ENCODE measurements around the gene FLNB.

Gene FLNB

DNA sequence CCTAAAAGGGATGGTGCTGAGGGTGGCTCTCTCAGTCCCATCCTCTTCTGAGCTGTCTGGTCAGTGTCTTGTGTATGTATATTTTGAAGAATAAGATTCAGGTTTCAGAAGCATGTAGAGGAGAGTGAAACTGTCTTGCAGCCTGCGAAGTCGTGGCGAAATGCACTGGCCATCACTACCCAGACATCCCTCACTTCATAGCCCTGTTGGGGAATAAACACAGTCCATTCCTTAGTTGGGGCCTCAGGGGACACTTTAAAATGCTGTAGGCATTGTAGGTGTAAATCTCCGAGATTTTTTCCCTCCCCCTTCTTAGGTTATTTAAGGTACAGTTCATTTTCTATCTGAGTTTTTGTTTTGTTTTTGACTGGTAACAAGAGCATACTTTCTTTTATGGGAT is 108.8 kb downstream of the FLNB start:
- H3K27ac ChIP-seq: peak overlapping the region; percentile 92
- TF ChIP-seq ZFX (IDR thresholded peaks at IDR 0.05): no peak
- TF ChIP-seq, protein P1, sequence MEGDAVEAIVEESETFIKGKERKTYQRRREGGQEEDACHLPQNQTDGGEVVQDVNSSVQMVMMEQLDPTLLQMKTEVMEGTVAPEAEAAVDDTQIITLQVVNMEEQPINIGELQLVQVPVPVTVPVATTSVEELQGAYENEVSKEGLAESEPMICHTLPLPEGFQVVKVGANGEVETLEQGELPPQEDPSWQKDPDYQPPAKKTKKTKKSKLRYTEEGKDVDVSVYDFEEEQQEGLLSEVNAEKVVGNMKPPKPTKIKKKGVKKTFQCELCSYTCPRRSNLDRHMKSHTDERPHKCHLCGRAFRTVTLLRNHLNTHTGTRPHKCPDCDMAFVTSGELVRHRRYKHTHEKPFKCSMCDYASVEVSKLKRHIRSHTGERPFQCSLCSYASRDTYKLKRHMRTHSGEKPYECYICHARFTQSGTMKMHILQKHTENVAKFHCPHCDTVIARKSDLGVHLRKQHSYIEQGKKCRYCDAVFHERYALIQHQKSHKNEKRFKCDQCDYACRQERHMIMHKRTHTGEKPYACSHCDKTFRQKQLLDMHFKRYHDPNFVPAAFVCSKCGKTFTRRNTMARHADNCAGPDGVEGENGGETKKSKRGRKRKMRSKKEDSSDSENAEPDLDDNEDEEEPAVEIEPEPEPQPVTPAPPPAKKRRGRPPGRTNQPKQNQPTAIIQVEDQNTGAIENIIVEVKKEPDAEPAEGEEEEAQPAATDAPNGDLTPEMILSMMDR (conservative IDR thresholded peaks at IDR 0.05): no peak

DNA sequence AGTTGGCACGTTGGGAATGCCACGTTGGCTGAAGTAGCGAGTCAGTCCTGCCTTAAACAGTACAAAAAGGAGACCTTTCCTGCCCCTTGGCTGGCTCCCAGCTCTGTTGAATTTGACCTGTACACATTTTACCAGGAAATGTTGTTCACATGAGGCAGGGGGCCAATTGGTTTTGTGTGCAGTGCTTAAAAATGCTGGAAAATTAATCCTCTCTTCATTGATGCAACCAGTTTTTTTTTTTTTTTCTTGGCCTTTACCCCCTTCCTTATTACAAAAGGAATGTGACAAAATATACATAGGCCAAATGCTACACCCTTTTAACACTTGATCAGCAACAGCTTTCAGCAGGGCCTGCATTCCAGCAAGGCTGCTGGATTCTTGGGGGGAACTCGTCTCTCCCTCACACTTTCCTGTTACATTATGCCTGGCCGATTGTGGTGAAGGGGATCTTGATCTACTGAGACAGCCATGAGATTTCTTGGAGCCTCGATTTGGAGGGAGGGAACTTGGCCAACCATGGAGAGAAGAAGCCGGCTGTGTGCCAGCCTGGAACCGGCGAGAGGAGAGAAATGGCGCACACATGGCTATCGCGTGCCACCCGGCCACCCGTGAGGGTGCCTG is 109.4 kb downstream of the FLNB start:
- peak overlapping the region; percentile 92 for H3K27ac ChIP-seq
- TF ChIP-seq ZFX (IDR thresholded peaks at IDR 0.05): no peak
- TF ChIP-seq, protein P1 (conservative IDR thresholded peaks at IDR 0.05): no peak

DNA sequence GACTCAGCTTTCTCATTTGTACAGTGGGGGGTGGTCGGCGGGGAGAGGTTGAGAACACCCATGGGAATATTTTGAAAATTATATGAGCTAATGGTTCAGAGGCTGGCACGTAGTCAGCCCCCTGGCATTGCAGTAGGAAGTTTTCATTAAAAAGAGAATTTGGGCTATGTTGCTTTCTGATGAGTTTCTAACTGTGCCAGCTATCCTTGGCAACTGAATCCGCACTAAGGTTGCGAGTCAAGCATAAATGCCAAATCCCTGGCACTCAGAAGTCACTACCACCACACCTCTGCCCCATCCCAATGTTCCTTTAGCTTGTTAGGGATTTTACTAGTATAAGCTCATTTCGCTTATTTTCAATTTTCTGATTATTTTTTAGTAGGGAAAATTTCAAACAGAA is 111.0 kb downstream of the FLNB start:
- TF ChIP-seq, protein P1 (conservative IDR thresholded peaks at IDR 0.05): no peak
- H3K27ac ChIP-seq: peak overlapping the region; percentile 92

DNA sequence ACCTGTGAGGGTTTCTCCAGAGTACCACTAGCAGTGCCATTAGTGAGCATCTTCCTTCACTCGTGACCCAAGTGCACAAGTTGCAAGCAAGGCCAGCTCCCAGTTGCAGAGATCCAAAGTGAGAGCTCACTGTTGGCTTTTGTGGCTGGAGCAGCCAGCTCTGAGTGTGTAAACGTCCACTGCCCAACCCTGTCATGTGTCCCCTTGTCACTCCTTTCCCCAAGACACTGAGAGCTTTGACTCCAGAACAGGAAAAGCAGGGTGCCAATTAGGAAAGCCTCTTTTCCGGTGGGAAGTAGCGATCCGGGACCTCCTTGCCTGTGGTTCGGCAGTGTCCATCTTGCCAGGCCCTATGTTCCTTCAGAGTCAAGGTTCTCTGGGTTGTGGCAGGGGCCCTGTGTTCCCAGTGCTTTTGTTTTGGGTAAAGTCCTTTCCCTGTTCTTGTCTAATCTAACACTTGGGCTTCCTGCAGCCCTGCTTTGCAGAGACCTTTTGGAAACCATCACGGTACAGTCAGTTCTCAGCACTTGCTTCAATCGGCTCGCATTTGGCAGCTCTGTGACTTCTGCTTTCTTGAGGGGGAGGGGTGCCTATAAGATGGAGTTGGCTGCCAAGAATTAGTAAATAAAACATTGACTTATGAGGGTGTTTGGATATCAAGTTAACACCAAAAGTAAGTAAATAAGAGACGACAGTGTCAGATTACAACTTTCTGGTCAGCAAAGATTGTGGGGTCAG is 112.0 kb downstream of the FLNB start:
- TF ChIP-seq, protein P1 (conservative IDR thresholded peaks at IDR 0.05): no peak
- no peak for TF ChIP-seq ZFX (IDR thresholded peaks at IDR 0.05)
- H3K27ac ChIP-seq: peak overlapping the region; percentile 92

DNA sequence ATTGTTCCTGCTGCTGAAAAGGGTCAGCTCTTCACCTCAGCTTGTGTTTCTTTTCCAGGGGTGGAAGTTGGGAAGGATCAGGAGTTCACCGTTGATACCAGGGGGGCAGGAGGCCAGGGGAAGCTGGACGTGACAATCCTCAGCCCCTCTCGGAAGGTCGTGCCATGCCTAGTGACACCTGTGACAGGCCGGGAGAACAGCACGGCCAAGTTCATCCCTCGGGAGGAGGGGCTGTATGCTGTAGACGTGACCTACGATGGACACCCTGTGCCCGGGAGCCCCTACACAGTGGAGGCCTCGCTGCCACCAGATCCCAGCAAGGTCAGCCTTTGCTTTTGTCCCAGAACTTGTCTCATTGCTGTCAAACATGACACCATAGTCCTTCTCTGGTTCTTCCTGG is 113.0 kb downstream of the FLNB start:
- peak overlapping the region; percentile 92 for H3K27ac ChIP-seq
- TF ChIP-seq ZFX (IDR thresholded peaks at IDR 0.05): no peak
- TF ChIP-seq, protein P1 (conservative IDR thresholded peaks at IDR 0.05): no peak

DNA sequence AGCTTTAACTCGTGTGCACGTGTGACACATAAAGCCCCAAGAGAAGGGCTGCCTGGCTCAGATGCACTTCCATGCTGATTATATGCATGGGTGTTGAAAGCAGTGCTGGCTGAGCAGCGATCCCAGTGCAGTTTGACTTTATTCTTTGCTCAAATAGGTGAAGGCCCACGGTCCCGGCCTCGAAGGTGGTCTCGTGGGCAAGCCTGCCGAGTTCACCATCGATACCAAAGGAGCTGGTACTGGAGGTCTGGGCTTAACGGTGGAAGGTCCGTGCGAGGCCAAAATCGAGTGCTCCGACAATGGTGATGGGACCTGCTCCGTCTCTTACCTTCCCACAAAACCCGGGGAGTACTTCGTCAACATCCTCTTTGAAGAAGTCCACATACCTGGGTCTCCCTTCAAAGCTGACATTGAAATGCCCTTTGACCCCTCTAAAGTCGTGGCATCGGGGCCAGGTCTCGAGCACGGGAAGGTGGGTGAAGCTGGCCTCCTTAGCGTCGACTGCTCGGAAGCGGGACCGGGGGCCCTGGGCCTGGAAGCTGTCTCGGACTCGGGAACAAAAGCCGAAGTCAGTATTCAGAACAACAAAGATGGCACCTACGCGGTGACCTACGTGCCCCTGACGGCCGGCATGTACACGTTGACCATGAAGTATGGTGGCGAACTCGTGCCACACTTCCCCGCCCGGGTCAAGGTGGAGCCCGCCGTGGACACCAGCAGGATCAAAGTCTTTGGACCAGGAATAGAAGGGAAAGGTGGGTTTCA is 114.9 kb downstream of the FLNB start:
- TF ChIP-seq ZFX (IDR thresholded peaks at IDR 0.05): no peak
- TF ChIP-seq, protein P1 (conservative IDR thresholded peaks at IDR 0.05): no peak
- H3K27ac ChIP-seq: no peak overlapping the region; the same call in 1 of the 2 replicates

DNA sequence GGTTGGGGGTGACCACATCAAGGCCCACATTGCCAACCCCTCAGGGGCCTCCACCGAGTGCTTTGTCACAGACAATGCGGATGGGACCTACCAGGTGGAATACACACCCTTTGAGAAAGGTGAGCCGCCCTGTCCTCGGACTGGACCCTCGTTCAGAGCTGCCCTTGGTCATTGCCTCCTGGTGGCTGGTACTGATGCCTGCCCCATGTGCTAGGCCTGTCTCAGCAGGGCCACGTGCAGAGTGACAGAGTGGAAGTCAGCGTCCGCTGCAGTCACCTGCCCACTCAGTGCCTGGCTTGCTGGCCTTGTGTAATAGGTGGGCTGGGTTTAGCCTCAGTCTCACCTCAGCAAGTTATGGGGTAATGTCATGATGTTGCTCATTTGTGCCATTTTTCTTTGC is 116.2 kb downstream of the FLNB start:
- H3K27ac ChIP-seq: no peak overlapping the region
- TF ChIP-seq, protein P1 (conservative IDR thresholded peaks at IDR 0.05): no peak
- no peak for TF ChIP-seq ZFX (IDR thresholded peaks at IDR 0.05)
